Stimulated activated CD8-positive, alpha-beta memory T cell treated with anti-CD3 and anti-CD28 coated beads, Interleukin-4, amount 100 ng/mL, for 4 hours (primary cell): ENCODE measurements around the gene RSPO1.

Experiments used
- DNase-seq, 2 donors: peaks; one replicate each; pipeline ENCODE4 v3.0.0-alpha.2; 2020; ENCODE audit warnings: low read depth in 2 of 2, low spot score in 1 of 2

RSPO1 gene

DNA sequence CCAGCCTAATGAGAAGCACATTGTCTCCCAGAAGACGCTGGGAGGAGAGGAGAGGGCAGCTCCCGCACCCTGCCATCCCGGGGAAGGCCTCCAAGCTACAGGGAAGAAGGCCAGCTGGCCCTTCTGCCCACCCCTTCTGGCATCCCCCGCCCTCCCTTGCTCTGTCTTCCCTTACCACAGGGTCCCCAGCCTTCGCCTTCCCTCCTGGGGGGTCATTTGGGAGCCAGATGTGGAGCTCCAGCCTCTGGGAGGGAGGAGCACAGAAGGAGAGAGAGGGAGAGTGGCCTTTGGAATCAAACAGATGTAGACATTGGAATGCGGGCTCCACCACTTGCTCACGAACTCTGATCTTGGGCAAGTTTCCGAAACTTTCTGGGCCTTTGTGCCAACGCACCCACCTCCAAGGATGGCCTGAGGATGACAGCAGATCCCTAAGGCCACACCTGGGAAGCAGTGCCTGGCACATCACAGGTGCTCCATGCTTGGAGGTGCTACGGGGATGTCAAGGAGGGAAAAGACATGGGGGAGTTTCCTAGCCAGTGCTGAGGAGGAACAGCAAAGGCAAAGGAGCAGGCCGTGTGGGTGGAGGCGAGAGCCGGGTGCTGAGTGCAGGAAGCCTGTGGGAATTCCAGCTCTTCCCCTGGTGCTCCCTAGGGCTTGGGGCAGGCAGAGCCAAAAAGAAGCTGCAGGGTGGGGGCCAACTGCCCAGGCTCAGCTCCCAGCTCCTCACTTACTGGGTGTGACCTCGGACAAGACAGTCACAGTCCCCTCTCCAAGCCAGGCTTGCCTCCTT lies 23.1 kb upstream of the RSPO1 start:
- DNase-seq: no peak

DNA sequence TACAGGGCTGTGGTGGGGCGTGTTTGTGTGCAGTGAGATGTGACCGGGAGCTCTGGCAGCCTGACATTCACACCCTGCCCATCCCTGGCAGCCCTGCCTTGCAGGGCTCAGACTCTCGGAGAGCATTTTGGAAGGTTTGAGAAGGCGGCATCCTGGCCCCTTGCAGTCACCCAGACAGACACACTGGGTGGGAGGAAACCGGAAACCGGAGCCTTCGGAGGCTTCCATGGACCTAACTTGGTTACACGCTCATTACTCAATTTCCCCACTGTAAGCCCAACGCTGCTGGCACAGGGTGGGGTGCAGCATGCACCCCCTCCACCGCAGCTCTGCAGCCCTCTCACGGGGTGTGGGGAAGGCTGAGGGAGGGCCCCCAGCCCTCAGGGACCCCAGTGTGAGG lies 22.2 kb upstream of the RSPO1 start:
- no peak for DNase-seq

DNA sequence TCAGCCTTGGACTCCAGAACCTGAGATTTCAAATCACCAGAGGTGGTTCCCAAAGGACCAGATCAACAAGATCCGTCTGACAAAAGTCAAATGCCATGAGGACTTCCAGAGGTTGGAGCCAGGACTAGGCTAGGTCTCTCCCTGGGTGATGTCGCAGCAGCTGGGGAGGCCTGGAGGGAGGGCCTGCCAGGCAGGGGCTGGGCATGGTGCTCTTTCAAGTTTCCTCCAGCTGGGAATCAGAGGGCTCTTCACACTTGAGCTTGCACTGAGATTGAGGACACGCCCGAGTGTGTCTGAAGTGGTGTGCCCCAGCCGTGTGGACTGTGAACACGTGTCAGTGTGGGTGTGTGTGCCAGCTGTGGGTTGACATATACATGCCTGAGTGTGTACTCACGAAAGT lies 21.3 kb upstream of the RSPO1 start:
- DNase-seq: no peak

DNA sequence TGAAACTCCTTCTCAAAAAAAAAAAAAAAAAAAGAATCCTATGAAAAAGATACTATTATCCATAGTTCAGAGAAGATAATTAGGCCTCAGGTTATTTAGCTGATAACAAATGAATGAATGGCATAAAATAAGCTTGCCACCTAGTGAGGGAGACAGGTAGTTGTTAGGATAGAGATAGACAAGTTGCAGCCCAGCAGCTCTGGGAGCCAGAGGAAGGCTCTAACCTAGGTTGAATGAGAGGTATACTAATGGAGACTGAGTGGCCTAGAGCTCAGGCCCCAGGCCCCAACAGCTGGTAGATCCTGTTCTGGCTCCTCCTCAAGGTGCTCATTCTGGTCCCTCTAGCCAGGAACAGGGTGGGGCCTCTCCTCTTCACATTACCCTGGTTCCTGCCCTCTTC lies 20.6 kb upstream of the RSPO1 start:
- no peak for DNase-seq

DNA sequence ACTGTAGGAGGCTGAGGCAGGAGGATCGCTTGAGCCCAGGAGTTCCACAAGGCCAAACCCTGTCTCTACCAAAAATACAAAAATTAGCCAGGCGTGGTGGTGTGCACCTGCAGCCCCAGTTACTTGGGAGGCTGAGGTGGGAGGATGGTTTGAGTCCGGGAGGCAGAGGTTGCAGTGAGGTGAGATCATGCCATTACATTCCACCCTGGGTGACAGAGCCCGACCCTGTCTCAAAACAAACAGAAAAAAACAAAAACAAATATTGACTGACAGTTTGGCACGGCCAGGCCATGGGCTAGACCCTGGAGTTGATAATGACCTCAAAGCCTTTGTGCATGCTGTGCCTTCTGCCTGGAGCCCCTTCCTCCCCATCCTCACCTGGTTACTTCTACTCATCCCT lies 19.2 kb upstream of the RSPO1 start:
- no peak for DNase-seq

DNA sequence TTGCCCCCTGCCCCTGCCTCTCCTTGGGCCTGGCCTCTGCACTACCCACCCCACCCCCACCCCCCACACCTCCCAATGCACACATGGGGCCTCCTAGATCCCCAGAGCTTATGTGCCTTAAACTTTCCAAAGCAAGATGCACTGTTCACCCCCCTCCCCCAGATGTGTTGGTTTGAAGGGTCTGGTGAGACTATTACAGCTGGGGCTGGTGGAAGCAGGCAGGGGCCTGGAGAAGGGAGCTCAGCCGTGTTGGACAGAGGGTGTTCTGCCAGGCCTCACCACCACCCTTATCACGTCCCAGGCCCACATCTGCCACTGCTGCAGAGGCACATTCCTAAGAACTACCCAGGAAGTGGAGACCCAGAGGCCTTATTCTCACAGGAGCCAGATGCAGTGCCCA lies 18.3 kb upstream of the RSPO1 start:
- DNase-seq: no peak

DNA sequence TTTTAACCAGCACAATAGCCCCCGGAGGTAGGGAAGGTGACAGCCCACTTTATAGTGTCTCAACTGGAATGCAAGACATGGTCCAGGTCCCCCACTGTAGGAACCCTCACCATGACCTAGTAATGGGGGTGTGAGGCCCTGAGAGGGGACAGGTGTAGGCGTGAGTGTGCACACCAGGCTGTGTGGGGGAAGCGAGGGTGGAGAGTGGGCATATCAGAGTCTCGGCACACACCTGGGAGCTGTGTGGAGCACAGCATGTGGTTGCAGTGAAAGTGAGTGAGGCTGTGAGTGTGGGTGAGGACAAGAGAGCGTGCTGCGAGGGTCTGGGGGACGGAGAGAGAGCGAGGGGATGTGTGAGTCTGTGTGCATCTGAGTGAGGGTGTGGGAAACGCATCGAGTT lies 17.1 kb upstream of the RSPO1 start:
- DNase-seq: no peak

DNA sequence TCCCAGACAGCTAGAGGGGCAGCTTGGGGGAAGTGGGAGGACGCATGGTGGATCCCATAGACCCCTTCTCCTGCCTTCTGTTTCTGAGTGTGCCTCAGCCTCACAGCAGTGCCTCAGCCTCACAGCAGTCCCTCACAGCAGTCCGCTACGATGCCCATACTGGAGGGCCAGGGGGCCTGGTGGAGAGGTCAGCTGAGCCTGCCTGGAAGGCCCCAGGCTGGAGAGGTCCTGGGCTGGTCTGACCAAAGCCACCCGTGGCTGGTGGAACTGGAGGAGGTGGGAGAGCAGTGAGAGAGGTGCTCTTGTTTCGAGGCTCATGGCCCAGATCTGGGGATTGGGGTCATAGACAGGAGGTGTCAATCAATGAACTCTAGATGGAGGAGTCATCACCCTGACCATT lies 16.0 kb upstream of the RSPO1 start:
- DNase-seq: no peak

DNA sequence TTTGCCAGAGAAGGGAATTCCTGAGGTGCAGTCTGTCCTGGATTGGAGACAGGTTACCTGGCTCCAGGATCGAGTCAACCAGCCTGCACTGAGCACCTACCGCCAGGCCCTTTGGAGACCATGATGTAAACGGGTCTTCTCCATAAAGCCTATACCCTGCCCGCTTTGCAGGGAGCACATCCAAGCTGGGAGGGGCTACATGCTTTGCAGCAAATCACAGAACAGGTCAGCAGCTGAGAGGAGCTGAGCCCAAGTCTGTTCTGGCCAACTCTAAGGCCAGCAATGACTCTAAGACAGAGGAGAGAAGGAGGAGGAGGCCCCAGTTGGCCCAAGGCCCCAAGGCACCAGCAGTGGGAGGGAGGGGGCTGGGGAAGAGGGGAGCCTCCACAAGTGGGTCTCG lies 15.5 kb upstream of the RSPO1 start:
- no peak for DNase-seq

DNA sequence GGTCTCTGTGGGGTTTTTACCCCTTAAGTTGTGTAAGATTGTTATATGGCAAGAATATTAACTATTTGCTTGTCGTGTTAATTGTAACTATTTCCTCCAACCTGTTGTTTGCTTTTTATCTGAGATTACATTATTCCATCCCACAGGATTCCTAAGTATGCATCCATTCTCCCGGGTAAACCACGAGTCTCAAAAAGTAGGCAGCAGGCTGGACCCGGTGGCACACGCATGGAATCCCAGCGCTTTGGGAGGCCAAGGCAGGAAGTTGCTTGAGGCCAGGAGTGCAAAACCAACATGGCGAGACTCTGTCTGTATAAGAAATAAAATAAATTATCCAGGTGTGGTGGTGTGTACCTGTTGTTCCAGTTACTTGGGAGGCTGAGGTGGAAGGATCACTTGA lies 12.6 kb upstream of the RSPO1 start:
- DNase-seq: no peak

DNA sequence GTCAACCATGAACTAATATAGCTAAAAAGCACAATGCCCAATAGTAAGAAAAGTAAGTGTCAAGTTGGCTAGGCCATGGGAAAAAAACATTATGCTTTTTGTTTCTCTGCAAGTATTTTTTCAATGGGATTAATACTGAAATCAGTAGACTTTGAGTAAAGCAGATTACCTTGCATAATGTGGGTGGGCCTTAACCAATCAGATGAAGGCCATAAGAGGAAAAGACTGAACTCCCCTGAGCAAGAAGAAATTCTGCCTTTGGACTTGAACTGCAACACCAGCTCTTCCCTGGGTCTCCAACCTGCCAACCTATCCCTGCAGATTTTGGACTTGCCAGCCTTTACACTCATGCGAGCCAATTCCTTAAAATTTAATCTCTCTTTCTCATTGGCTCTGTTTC lies 6.4 kb upstream of the RSPO1 start:
- no peak for DNase-seq

DNA sequence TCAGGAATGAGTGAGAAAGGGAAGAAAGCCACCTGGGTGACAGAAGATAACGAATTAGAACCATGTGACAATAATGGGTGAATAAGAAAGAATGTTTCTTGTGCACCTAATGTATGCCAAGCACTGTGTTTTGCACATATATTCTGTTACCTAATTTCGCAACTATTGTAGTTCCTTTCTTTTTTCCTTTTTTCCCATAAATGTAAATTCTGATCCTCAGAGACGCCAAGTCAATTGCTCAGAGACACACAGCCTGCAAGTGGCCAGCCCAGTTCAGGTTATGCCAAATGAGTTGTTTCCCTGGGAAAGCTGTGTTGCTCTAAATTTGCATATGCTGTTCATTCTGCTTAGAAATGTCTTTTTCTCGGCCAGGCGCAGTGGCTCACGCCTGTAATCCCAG lies 1.7 kb upstream of the RSPO1 start:
- DNase-seq: no peak

DNA sequence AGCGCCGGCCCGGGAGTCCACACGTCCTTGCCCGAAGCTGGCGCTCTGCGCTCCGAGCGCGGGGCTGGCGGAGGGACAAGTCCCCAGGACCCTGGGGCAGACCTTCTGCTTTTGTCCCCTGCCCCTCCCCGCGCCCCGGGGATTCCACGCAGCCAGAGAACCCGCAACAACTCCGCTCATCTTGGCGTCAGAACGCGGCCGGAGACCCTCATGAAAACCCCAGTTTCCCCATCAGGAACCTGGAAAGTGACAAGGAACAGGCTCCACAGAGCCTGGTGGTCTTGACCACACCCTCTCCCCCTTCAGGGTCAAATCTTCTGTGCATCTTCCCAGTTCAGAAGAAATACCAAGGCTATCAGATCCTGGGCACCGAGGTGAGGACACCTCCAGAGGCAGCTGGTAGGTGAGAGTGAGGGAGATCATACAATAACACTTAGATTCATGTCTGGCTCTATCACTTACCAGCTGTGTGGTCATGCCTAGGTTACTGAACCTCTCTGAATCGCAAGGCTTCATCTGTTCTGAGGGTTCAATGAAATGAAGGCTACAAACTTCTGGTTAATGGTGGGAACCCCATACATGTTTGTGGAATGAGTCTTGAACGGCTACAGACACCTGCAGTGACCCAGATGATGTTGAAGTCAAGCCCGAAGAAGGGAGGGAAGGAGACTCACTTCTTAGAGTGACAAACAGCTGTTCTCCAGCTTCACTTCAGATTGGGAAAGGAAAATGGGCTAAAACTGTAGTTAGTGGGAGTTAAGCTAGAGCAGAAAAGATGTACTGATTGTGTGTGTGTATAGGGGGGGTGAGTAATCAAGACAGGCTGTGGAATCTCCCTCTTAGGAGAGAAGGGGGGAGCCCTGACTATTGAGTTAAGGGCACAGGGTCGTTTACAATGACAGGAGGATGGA lies 555 bp upstream of the RSPO1 start:
- DNase-seq: no peak

DNA sequence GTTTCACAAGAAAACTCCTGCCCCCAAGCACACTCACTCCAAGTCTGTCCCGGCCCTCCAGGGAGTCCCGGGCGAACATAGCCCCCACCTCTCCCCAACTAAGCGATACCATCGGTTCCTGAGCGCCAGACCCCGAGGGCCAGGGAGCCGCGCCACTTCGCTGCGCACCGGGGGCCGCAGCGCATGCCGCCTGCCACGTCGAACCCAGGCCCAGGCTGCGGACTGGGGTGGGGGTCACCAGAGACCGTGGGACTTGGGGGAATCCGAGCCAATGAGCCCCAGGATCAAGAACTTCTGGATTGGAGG lies 801 bp downstream of the RSPO1 start:
- DNase-seq: no peak

DNA sequence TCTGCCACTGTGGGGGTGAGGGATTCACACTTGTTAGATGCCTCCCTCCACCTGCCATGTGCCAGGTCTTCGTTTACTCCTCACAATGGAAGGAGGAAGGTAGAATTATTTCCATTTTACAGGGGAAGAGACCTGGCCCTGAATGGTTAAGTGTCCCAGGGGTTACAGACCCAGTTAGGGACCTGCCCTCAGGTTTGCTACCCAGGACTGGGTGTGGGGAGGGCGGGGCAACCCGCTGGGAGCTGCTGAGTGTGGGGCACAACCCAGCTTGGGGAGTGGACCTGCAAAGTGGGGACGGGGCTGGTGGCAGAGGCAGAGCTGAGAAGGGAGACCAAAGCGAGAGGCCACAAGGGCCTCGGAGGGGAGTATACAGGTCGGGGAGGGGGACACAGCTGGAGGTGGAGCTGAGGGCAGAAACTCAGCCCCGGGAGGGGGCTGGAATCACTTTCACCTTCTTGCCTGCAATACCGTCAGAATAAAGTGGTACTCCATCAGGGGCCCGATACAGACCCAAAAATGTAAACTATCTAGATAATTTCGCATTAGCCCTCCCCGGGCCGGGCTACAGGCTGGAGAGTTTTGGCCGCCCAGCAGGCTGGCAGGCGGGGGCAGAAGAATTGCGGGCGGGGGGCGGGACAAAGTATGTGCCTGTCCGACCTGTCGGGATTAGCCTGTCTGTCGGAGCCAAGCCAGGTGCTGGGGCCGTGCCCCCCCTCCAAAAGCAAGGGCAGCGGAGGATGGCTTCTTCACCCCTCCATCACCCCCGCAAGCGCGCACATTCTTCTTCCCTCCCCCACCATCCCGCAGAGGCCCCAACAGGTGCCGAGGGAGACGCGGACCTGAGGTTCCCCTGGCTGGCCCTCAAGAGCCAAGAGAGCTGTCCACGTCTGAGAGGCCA lies 1.4 kb downstream of the RSPO1 start:
- no peak for DNase-seq

DNA sequence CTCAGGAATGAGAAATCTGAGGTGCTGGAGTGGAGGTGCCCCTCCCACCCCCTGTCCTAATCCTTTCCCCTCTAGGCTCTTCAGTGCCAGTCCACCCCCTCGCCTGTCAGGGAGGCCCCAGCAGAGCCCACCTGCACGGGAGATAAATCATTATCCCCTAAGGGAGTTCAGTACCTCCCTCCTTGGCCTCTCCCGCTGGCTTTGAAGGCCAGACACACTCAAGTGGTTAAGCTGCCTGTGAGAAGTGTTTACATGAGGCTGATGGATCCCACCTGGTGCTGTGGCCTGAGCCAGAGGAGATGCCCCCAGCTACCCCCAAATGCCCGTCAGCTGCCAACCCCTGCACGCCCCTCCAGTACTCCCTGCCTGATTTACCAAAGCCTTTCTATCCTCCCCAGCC lies 3.7 kb downstream of the RSPO1 start:
- DNase-seq: no peak

DNA sequence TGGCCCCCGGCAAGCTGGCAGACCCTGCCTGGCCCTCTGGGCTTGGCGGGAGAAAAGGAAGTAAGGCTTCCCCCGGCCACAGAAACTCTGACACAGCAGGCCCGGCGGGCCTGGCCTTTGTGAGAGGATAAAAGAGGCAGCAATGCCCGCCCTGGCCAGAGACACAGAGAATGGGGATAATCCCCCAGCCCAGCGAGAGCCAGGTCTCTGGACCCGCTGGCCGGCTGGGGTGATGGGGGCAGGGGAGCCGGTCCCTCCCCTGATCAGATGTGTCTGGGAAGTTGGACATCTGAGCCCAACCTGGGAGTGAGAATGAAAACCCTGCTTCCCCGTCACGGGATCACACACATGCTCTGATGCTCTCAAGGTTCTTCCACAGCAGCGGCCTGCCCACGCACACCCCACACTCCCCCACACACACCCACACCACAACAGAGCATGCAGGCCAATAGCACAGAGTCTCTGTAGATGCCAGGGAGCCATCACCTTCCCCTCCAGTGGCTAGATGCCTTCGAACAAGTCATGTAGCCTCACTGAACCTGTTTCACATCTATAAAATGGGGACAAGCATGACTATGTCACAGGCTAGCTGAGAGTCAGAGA lies 4.2 kb downstream of the RSPO1 start:
- no peak for DNase-seq

DNA sequence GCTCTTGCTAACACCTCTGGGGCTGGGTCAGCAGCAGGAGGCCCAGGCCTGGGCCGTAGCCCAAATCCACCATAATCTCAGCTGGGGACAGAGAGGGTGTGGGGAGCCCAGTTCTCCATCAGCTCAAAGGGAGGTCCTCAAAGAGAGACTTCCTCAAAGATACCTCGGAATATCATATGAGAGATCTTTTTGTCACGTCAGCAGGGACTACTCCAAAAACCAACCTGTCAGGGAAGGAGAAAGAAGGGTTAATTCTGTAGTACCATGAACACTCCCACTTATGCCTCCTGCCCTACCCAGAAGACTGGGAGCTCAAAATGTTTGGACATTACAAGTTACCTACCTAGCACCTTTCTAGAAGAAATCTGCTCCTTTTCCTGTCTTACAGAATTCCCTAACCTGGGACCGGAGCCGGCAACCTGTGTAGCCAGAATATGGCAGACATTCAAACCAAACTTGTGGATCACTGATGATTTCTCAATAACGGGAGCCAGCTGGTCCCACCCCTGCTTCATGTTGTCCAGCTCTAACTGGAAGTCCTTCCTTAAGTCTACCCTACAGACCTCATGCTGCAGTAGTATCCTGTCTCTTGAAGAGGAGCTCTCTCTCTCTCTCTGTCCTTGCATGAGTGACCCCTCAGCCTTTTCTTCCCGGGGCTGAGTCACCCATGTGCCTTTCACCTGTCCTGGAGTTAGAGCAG lies 4.8 kb downstream of the RSPO1 start:
- no peak for DNase-seq

DNA sequence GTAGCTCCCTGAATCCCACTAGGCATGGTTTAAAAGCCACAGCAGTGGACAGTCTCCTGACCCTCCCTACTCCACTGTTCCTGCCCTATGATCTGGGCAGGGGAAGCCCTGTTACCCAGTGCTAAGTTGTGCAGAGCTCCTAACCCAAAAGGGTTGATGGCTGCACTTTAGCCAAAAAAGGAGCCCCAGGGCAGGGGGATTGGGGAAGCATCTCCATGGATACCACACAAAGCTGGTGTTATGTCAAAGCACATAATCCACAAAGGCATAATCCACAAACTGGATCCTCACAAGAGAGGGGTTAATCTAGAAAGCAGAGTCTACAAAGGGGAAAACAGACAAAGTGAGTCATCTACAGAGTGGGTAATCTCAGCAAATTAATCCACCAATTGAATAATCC lies 5.7 kb downstream of the RSPO1 start:
- DNase-seq: no peak

DNA sequence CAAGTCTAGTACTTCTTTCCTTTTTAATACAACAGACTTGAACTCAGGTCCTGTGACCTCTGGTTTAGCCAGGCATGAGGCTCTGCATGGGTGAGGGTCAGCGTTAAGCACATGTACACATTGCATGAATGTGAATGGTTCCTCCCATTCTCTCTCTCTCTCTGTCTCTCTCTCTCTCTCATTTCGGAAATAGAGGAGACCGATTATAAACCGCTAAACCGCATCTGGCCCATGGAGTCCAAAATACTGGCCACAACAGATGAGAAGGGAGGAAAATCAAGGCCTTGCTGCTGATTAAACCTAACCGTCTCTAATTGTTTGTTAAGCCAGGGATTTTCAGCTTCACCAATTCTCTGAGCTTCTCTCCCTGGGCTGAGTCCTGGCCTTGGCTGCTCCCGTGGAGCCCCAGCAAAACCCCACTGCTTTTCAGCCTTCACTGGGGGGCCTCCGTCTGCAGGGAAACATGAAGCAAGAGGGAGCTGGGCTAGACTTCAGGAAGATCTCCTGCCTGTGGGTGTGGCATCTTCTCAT lies 6.6 kb downstream of the RSPO1 start:
- no peak for DNase-seq
